Fibroblast of skin of right biceps (primary cell): ENCODE measurements around the gene RBMY1D.
"Not testable (repeated sequence)": the region's sequence is repeated elsewhere in the genome, so short reads cannot be mapped to it uniquely, and the experiment has no call there.

Experiments used
- DNase-seq: peaks from one replicate; pipeline ENCODE4 v3.0.0-alpha.2; 2013

RBMY1D gene

GRCh38 chrY:21894426-21894825, at the start of gene RBMY1D:
Gene RBMY1D (minus strand): TSS chrY:21894526. CDS start chrY:21892513, 2,013 bp downstream.
- DNase-seq: not testable (repeated sequence)

- not testable (repeated sequence) for DNase-seq
These were observed 23.6 kb upstream of the RBMY1D start, which contains the start of gene RBMY1E for GRCh38 chrY:21917932-21918331. Gene RBMY1E (minus strand): TSS chrY:21918032. CDS start chrY:21916054, 1,978 bp downstream.

- DNase-seq: not testable (repeated sequence)
These were observed 24.8 kb downstream of the RBMY1D start for GRCh38 chrY:21869407-21870076.

- DNase-seq: no peak
These were observed 48.8 kb downstream of the RBMY1D start for GRCh38 chrY:21845481-21845880.

- no peak for DNase-seq
These were observed 52.2 kb downstream of the RBMY1D start for GRCh38 chrY:21842090-21842489.

- no peak for DNase-seq
These were observed 54.8 kb downstream of the RBMY1D start for GRCh38 chrY:21839489-21839888.

GRCh38 chrY:21836343-21836742, 58.0 kb downstream of the RBMY1D start:
- no peak for DNase-seq

GRCh38 chrY:21835052-21835451, 59.3 kb downstream of the RBMY1D start:
- DNase-seq: no peak
